ENCODE results near the gene SUN2.

GRCh38 chr22:38777087-38777671 lies 21.4 kb upstream of the SUN2 start:
- TF ChIP-seq CTCF (conservative IDR thresholded peaks at IDR 0.05 in 1 of 2, IDR thresholded peaks at IDR 0.05 in 1 of 2; ENCODE audit: low read depth in 1 of 2, low read length in 2 of 2) (no peak), EZH2 (IDR thresholded peaks at IDR 0.05; ENCODE audit: low read length, missing control alignments) (no peak)

Measured in fibroblast of lung (primary cell).